Measurements from ENCODE around the gene PPP3CA.

Gene PPP3CA

DNA sequence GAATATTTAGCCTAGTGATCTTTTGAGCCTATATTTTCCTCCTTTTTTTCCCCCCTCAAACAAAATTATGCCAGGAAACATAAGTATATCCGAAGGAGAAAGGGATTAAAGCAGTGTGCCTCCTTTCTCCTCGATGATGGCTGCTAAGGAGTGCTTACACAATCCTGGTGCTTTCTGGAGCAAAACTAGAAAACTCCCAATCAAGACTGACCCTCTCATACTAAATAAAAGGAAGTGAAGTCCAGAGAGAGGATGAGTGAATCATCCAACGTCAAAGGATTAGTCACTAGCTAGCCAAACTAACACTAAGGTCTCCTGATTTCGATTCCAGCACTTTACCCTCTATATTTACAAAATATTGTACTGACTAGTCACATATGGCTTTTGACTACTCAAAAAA lies 146.8 kb downstream of the PPP3CA start:
- Histone ChIP-seq H2BK15ac (replicated peaks; ENCODE audit: low read depth) (no peak overlapping the region), H2AK5ac (ENCODE audit: low read length) (no peak overlapping the region), H3K36me3 (ENCODE audit: control insufficient read depth, insufficient read depth, low read length) (no peaks in the 10 kb centered on the region), H3K4me3 (ENCODE audit: low read length) (no peak overlapping the region), H4K8ac (ENCODE audit: low read depth, low read length) (no peak overlapping the region), H3K79me2 (ENCODE audit: control insufficient read depth, insufficient read depth, low read length) (no peaks in the 10 kb centered on the region), H3K18ac (ENCODE audit: low read length) (no peak overlapping the region), H3K4me2 (ENCODE audit: low read length) (no peak overlapping the region), H3K9ac (ENCODE audit: low read length) (no peak overlapping the region), H3K56ac (ENCODE audit: low read length) (no peak overlapping the region), H2BK120ac (ENCODE audit: low read depth, low read length) (no peak overlapping the region), H2BK5ac (ENCODE audit: low read length) (no peak overlapping the region), H4K5ac (ENCODE audit: low read length) (no peak overlapping the region), H3K23ac (ENCODE audit: low read length) (no peak overlapping the region), H3K27ac (ENCODE audit: low read depth, low read length) (no peak overlapping the region), H3K4ac (ENCODE audit: low read depth, low read length) (no peak overlapping the region), H3K27me3 (ENCODE audit: insufficient read depth, low read length, poor library complexity) (no peaks in the 10 kb centered on the region), H3K4me1 (ENCODE audit: control insufficient read depth, low read depth, low read length) (peaks cover 2% of the 10 kb centered on the region), H3K79me1 (ENCODE audit: low read length) (peaks cover 3% of the 10 kb centered on the region)
- no peak for DNase-seq
- no CpG with 5 or more reads among the region's 4 CpGs for WGBS (ENCODE audit: extremely low coverage, insufficient coverage, low lambda C conversion rate)

DNA sequence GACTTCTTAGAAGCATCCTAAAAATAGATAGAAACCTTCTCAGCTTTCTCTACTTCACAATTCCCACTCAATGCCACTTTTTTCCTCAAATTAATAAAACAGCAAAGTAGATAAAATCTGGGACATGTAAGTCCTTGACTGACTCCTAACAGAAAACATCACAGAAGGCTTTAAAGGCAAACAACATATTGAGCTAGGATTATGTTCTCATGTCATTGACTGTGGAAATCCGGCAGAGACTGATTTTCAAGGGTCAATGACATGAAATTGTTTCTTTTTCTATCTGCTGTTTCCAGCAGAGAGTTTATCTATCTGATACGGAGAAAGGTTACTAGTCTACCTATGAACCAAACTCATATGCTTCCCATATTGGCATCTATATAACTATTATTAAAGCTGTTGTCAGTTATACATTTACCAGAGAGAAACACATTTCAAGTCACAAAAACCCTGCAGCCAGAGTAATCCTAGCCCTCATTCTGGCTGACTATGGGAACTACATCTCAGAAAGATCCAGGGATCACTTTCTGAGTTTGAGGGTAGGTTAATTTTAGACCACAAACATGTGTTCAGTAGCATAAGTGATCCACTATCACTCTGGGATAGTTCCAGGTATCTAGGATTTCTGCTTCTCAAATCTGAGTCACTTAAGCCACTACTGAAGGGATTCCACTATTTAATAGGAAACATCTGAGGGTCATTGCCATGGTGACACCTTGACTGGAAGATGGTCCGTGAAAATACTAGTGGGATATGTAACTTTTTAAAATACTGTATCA lies 147.6 kb downstream of the PPP3CA start:
- Histone ChIP-seq H3K9ac (ENCODE audit: low read length) (no peak overlapping the region), H3K79me1 (ENCODE audit: low read length) (peaks cover 3% of the 10 kb centered on the region), H2BK15ac (replicated peaks; ENCODE audit: low read depth) (no peak overlapping the region), H3K4me3 (ENCODE audit: low read length) (no peak overlapping the region), H2BK5ac (ENCODE audit: low read length) (no peak overlapping the region), H3K79me2 (ENCODE audit: control insufficient read depth, insufficient read depth, low read length) (no peaks in the 10 kb centered on the region), H4K5ac (ENCODE audit: low read length) (no peak overlapping the region), H3K4me2 (ENCODE audit: low read length) (no peak overlapping the region), H2BK120ac (ENCODE audit: low read depth, low read length) (no peak overlapping the region), H3K23ac (ENCODE audit: low read length) (no peak overlapping the region), H3K36me3 (ENCODE audit: control insufficient read depth, insufficient read depth, low read length) (no peaks in the 10 kb centered on the region), H3K18ac (ENCODE audit: low read length) (no peak overlapping the region), H4K8ac (ENCODE audit: low read depth, low read length) (no peak overlapping the region), H3K4me1 (ENCODE audit: control insufficient read depth, low read depth, low read length) (peaks cover 2% of the 10 kb centered on the region), H3K4ac (ENCODE audit: low read depth, low read length) (no peak overlapping the region), H3K27me3 (ENCODE audit: insufficient read depth, low read length, poor library complexity) (no peaks in the 10 kb centered on the region), H2AK5ac (ENCODE audit: low read length) (no peak overlapping the region), H3K27ac (ENCODE audit: low read depth, low read length) (no peak overlapping the region), H3K56ac (ENCODE audit: low read length) (no peak overlapping the region)
- no peak for DNase-seq
- WGBS (ENCODE audit: extremely low coverage, insufficient coverage, low lambda C conversion rate), result no CpG with 5 or more reads among the region's 3 CpGs

DNA sequence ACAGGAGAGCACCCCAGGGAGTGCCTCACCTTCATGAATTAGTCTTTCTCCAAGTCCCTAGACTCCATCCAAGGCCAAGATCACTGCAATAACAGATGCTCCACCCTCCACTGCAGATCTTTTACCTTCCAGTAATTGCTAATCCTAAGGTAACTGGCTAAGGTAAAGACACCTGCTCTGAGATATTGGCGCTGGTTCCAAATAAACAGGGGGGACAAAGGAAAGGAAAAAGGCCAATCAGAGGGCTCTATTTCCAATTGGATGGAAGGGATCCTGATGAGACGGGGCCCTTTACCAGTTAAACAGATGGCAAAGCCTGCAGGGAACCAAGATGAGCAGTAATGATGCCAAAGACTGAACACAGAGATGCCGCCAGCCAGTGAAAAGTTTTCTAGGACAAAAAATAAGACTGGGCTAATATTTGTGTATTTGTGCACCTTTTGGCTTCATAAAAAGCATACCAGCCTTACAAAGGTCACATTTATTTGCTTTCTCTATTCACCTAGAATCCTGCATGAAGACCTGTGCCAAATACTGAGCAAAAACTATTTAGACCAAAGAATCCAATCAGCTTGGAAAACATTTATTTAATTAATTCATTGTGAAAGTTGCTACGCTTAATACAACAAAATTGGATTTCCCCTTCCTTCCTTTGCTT lies 148.5 kb downstream of the PPP3CA start:
- Histone ChIP-seq H2AK5ac (ENCODE audit: low read length) (no peak overlapping the region), H2BK15ac (replicated peaks; ENCODE audit: low read depth) (no peak overlapping the region), H4K8ac (ENCODE audit: low read depth, low read length) (no peak overlapping the region), H3K4me3 (ENCODE audit: low read length) (no peak overlapping the region), H3K4ac (ENCODE audit: low read depth, low read length) (no peak overlapping the region), H3K36me3 (ENCODE audit: control insufficient read depth, insufficient read depth, low read length) (no peaks in the 10 kb centered on the region), H3K79me1 (ENCODE audit: low read length) (peaks cover 3% of the 10 kb centered on the region), H3K4me2 (ENCODE audit: low read length) (no peak overlapping the region), H3K79me2 (ENCODE audit: control insufficient read depth, insufficient read depth, low read length) (no peaks in the 10 kb centered on the region), H3K4me1 (ENCODE audit: control insufficient read depth, low read depth, low read length) (peaks cover 2% of the 10 kb centered on the region), H3K9ac (ENCODE audit: low read length) (no peak overlapping the region), H2BK5ac (ENCODE audit: low read length) (no peak overlapping the region), H4K5ac (ENCODE audit: low read length) (no peak overlapping the region), H3K18ac (ENCODE audit: low read length) (no peak overlapping the region), H3K27ac (ENCODE audit: low read depth, low read length) (no peak overlapping the region), H3K56ac (ENCODE audit: low read length) (no peak overlapping the region), H3K27me3 (ENCODE audit: insufficient read depth, low read length, poor library complexity) (no peaks in the 10 kb centered on the region), H3K23ac (ENCODE audit: low read length) (no peak overlapping the region), H2BK120ac (ENCODE audit: low read depth, low read length) (no peak overlapping the region)
- no peak for DNase-seq
- no CpG with 5 or more reads among the region's 4 CpGs for WGBS (ENCODE audit: extremely low coverage, insufficient coverage, low lambda C conversion rate)

DNA sequence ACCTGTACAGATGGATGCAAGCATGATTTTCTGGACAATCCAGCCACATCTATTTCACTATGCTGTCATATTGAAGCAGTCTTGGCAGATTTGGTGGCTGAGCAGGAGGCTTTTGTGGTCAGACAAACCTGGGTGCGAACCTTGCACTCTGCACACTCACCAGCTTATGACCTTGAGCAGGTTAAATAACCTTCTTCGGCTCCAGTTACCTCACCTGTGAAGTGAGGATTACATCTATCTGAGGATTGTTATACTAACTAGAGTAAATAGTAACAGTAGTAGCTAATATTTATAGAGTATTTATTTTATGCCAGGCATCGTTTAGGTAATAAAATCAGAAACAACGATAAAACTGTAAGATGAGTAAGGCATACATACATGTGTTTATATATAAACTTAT lies 150.0 kb downstream of the PPP3CA start:
- DNase-seq, result no peak
- Histone ChIP-seq H2BK15ac (replicated peaks; ENCODE audit: low read depth) (no peak overlapping the region), H3K23ac (ENCODE audit: low read length) (no peak overlapping the region), H2BK5ac (ENCODE audit: low read length) (no peak overlapping the region), H3K79me1 (ENCODE audit: low read length) (peaks cover 3% of the 10 kb centered on the region), H3K79me2 (ENCODE audit: control insufficient read depth, insufficient read depth, low read length) (no peaks in the 10 kb centered on the region), H4K5ac (ENCODE audit: low read length) (no peak overlapping the region), H3K4me1 (ENCODE audit: control insufficient read depth, low read depth, low read length) (peaks cover 2% of the 10 kb centered on the region), H3K4ac (ENCODE audit: low read depth, low read length) (no peak overlapping the region), H3K36me3 (ENCODE audit: control insufficient read depth, insufficient read depth, low read length) (no peaks in the 10 kb centered on the region), H2AK5ac (ENCODE audit: low read length) (no peak overlapping the region), H3K4me3 (ENCODE audit: low read length) (no peak overlapping the region), H4K8ac (ENCODE audit: low read depth, low read length) (no peak overlapping the region), H3K56ac (ENCODE audit: low read length) (no peak overlapping the region), H2BK120ac (ENCODE audit: low read depth, low read length) (no peak overlapping the region), H3K27me3 (ENCODE audit: insufficient read depth, low read length, poor library complexity) (no peaks in the 10 kb centered on the region), H3K18ac (ENCODE audit: low read length) (no peak overlapping the region), H3K4me2 (ENCODE audit: low read length) (no peak overlapping the region), H3K9ac (ENCODE audit: low read length) (no peak overlapping the region), H3K27ac (ENCODE audit: low read depth, low read length) (no peak overlapping the region)
- WGBS (ENCODE audit: extremely low coverage, insufficient coverage, low lambda C conversion rate), result no CpG with 5 or more reads among the region's 4 CpGs

DNA sequence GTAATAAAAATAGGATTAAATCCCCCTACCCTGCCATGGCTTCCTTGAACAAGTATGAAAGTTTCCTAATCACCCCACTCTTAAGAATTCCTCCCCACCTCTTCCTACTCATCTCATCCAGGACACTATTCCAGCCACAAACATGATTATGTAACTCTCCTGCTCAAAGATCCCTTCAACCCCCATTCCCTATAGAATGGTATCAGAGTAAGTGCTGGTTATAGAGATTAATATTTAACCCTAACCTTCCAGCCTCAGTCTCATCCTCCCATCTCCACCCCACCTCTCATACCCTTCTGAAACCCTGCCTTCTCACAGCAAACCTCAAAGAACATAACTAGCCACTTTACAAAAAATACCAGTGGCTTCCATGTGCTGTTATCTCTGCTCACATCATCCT lies 155.1 kb downstream of the PPP3CA start:
- no peak for DNase-seq
- Histone ChIP-seq H3K9ac (ENCODE audit: low read length) (no peak overlapping the region), H3K27ac (ENCODE audit: low read depth, low read length) (no peak overlapping the region), H2AK5ac (ENCODE audit: low read length) (no peak overlapping the region), H3K18ac (ENCODE audit: low read length) (no peak overlapping the region), H3K4me3 (ENCODE audit: low read length) (no peak overlapping the region), H3K23ac (ENCODE audit: low read length) (no peak overlapping the region), H3K36me3 (ENCODE audit: control insufficient read depth, insufficient read depth, low read length) (no peaks in the 10 kb centered on the region), H3K27me3 (ENCODE audit: insufficient read depth, low read length, poor library complexity) (no peaks in the 10 kb centered on the region), H3K4ac (ENCODE audit: low read depth, low read length) (no peak overlapping the region), H4K5ac (ENCODE audit: low read length) (no peak overlapping the region), H2BK15ac (replicated peaks; ENCODE audit: low read depth) (no peak overlapping the region), H3K4me1 (ENCODE audit: control insufficient read depth, low read depth, low read length) (peaks cover 2% of the 10 kb centered on the region), H4K8ac (ENCODE audit: low read depth, low read length) (no peak overlapping the region), H3K4me2 (ENCODE audit: low read length) (no peak overlapping the region), H2BK120ac (ENCODE audit: low read depth, low read length) (no peak overlapping the region), H2BK5ac (ENCODE audit: low read length) (no peak overlapping the region), H3K79me1 (ENCODE audit: low read length) (peaks cover 2% of the 10 kb centered on the region), H3K79me2 (ENCODE audit: control insufficient read depth, insufficient read depth, low read length) (no peaks in the 10 kb centered on the region), H3K56ac (ENCODE audit: low read length) (no peak overlapping the region)
